Measurements from ENCODE around the gene SYT8.

DNA sequence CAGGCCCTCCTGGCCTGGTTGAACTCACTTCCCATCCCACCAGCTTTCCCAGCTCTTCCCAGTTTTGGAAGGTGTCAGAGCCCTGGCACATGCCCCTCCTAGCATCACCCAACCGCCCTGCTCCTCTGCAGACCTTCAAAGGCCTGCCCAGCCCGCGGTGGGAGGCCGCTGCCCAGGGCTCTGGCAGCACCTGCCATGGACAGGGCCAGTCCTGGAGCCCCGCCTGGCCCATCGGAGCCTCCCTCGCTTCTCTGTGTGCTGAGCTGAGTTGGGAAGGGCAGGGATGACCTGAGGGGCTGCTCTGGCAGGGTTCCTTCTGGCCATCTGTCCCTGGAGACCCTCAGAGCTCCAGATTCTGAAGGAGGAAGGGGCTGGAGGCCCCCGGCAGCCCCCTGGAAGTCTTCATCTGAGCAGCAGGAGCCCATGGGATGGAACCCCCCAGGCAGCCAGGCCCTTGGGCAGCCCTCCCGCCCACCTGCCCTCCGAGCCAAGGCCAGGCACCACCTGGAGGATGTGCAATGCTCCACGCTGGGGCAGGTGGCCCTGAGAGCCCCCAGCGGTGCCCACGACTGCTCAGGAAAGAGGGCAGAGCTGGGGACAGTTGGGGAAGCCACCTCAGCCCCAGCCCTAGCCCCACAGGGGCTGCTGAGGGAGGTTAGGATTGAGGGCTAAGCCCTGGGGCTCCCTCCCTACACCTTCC, 21.7 kb downstream of the SYT8 start:
- TF ChIP-seq CTCF (conservative IDR thresholded peaks at IDR 0.05; ENCODE audit: low read length) (no peak), EZH2phosphoT487 (IDR thresholded peaks at IDR 0.05; ENCODE audit: borderline replicate concordance, low read depth, low read length) (no peak)
